ENCODE results near the gene AFAP1. TPM values are rescaled to one million over a fixed set of nuclear protein-coding genes. Genes with fewer than 3 reads are reported as not detected.

The AFAP1 gene
- total and polyA plus RNA-seq, 2 of the 4 experiments (the other 2 are of a cell fraction): 48.2 to 80.9 TPM

GRCh38 chr4:7793186-7793585 is 146.5 kb downstream of the AFAP1 start:
- Histone ChIP-seq H2BK120ac (ENCODE audit: low read depth, low read length) (no peak overlapping the region), H2BK20ac (ENCODE audit: low read depth, low read length) (no peak overlapping the region), H3K4me1 (ENCODE audit: control insufficient read depth, insufficient read depth, low read length) (no peaks in the 10 kb centered on the region), H2AK5ac (ENCODE audit: low read depth, low read length) (no peak overlapping the region), H2BK5ac (ENCODE audit: low read depth, low read length, poor library complexity, severe bottlenecking) (no peak overlapping the region), H3K23ac (ENCODE audit: low read depth, low read length) (no peak overlapping the region), H2AFZ (replicated peaks; ENCODE audit: low read length, poor library complexity) (no peak overlapping the region), H3K9me3 (ENCODE audit: control insufficient read depth, insufficient read depth, low read length) (no peaks in the 10 kb centered on the region), H3K4ac (ENCODE audit: low read depth, low read length) (no peak overlapping the region), H4K5ac (ENCODE audit: low read depth, low read length) (no peak overlapping the region), H4K91ac (ENCODE audit: insufficient read depth, low read depth, low read length) (no peak overlapping the region), H3K4me3 (ENCODE audit: insufficient read depth, low read depth, low read length) (no peak overlapping the region), H4K8ac (ENCODE audit: low read depth in 2 of 2, low read length in 2 of 2) (no peak overlapping the region), H2AK9ac (replicated peaks; ENCODE audit: low read depth, low read length, poor library complexity) (no peak overlapping the region), H3K56ac (ENCODE audit: extremely low read depth, insufficient read depth, low read length) (no peak overlapping the region), H3K36me3 (ENCODE audit: control insufficient read depth, insufficient read depth, low read length) (peaks cover 50% of the 10 kb centered on the region), H3K27me3 (ENCODE audit: control insufficient read depth, insufficient read depth, low read length) (no peaks in the 10 kb centered on the region), H3K18ac (ENCODE audit: low read depth, low read length) (no peak overlapping the region), H2BK15ac (ENCODE audit: low read depth, low read length) (no peak overlapping the region), H3K4me2 (ENCODE audit: low read depth, low read length) (no peak overlapping the region), H3K14ac (replicated peaks; ENCODE audit: low read depth, low read length) (no peak overlapping the region), H3K79me1 (ENCODE audit: low read depth in 1 of 2, low read length in 2 of 2) (peaks cover 41 to 56% of the 10 kb centered on the region in 2 experiments), H4K20me1 (ENCODE audit: insufficient read depth, low read length) (peaks cover 20% of the 10 kb centered on the region), H3K27ac (ENCODE audit: insufficient read depth, low read length) (no peak overlapping the region), H3K9me1 (ENCODE audit: insufficient read depth, low read length) (peaks cover 3% of the 10 kb centered on the region; the same call in 1 of the 2 replicates), H3K9ac (ENCODE audit: low read depth, low read length) (no peak overlapping the region)
- in situ Hi-C loops (cut with MboI; ENCODE audit: low sequenced_read_pairs) (no loop called here), dilution Hi-C loops (cut with HindIII; ENCODE audit: low sequenced_read_pairs, unreplicated experiment) (no loop called here), intact Hi-C loops (cut with micrococcal nuclease) (no loop called here)
- no TSS peak for BruUV-seq (replicated peaks)
- TF ChIP-seq CHD1 (IDR thresholded peaks at IDR 0.05; ENCODE audit: low read depth, low read length) (no peak), MAFK (IDR thresholded peaks at IDR 0.05; ENCODE audit: low read depth, low read length) (no peak), USF2 (IDR thresholded peaks at IDR 0.05; ENCODE audit: low read depth, low read length) (no peak), MXI1 (IDR thresholded peaks at IDR 0.05; ENCODE audit: borderline replicate concordance, low read depth, low read length) (no peak), NFE2L2 (IDR thresholded peaks at IDR 0.05; ENCODE audit: low read depth, low read length) (no peak), BHLHE40 (IDR thresholded peaks at IDR 0.05; ENCODE audit: low read depth, low read length) (no peak), MAZ (IDR thresholded peaks at IDR 0.05; ENCODE audit: borderline replicate concordance, low read depth, low read length) (no peak), ELK1 (IDR thresholded peaks at IDR 0.05; ENCODE audit: borderline replicate concordance, low read depth, low read length) (no peak), RCOR1 (IDR thresholded peaks at IDR 0.05; ENCODE audit: insufficient replicate concordance, low read length) (no peak), POLR2A (IDR thresholded peaks at IDR 0.05; ENCODE audit: low read depth, low read length) (no peak), RFX5 (IDR thresholded peaks at IDR 0.05; ENCODE audit: low read depth, low read length) (no peak), SMC3 (IDR thresholded peaks at IDR 0.05; ENCODE audit: low read depth, low read length) (no peak)
- WGBS, 2 experiments (ENCODE audit: extremely low coverage in 2 of 2, insufficient read length in 1 of 2): no CpG with 5 or more reads among the region's 10 CpGs
- CTCF ChIA-PET: no interaction called here
- ATAC-seq (ENCODE audit: low read depth): no peak
- DNase-seq: no peak
- POLR2A ChIA-PET (ENCODE audit: unreplicated experiment): no interaction called here

All from IMR-90 (cell line).